NCI-H2227 treated with DMSO at 0.1 percent for 48 hours (cell line): ENCODE results near the gene DNAJC2.
"Not testable (repeated sequence)": the region's sequence is repeated elsewhere in the genome, so short reads cannot be mapped to it uniquely, and the experiment has no call there.

Experiments
- DNase-seq: peaks from one replicate; lab custom pipeline; 2025; lab: John Stamatoyannopoulos, UW

The DNAJC2 gene

DNA sequence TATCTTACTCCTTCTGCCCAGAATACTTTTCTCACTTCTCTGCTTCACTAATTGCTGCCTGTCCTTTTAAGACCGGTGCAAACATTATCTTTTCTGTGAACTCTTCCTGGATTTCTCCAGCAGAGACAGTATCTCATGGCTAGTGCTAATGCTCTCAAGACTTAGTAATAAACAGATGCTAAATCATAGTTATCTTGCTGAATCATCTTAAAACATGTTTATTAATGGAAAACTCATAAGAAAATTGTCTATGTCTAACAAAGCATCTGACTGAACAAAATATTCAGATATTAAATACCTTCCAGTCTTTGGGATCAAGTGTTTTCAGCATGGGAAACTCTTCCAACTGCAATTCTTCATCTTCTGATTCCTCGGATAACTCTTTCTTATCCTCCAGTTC, 3.1 kb downstream of the DNAJC2 start:
- no peak for DNase-seq

DNA sequence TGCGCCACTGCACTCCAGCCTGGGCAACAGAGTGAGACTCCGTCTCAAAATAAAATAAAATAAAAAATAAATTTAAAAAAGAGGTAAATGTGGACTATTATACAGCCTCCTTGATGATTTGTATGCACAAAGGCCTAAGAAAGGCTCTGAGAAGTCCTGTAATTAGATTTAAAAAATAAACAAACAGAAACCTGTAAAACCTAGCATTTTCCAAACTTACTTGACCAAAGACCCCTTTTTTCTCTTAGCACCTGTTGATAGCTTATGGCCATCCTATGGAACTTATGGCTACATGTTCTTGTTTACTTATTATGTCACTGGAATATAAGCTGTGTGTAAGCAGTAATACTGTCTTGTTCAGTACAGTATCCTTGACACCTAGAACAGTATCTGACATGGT, 5.7 kb downstream of the DNAJC2 start:
- no peak for DNase-seq

DNA sequence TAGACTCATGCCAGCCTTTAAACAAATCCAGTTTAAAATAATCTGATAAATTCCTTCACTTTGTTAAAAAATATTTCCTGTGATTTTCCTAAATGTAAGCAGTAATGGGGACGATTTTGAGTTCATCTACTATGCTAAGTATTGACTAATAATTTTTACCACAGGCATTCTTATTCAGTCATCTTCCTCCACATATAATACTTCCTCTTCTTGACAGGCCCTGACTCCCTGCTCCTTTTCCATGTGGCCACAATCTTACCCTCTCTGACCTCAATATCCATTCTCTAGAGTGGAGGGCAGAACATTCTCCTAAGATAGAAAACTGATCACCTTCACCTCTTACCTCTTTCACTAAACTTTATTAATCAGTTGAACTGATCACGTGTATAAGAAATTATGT, 7.8 kb downstream of the DNAJC2 start:
- DNase-seq = no peak

DNA sequence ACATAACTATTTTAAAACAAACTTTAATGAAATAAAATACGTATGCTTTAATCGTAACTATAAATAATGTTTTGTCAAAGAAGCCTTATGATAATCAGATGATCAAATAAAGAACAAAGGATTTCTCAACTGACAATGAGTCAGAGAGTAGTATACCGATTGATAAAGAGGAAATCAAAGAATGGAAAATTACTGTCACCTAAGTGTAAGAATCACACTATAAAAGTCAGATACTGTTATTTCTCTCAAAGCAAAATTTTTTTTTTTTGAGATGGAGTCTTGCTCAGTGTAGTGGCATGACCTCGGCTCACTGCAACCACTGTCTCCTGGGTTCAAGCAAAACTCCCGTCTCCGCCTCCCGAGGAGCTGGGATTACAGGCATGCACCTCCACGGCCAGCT, 18.8 kb downstream of the DNAJC2 start:
- no peak for DNase-seq

DNA sequence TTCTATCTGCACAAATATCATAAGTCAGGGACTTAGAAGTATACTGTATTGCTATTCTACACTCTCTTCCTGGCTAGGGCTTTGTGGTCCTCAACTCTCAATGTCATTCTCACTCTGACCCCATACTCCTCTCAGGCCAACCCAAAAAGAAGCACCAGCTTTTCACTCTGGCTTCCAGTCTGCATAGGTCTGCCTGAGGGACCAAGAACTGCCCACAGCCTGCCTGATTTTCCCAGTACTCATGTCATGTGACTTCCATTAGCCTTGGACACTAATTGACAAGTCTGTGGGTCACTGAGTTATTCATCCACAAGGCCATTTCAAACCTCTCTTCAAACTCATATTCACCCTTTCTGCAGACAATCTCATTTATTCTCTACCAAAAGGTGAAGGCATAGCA, 27.6 kb downstream of the DNAJC2 start:
- DNase-seq = no peak

DNA sequence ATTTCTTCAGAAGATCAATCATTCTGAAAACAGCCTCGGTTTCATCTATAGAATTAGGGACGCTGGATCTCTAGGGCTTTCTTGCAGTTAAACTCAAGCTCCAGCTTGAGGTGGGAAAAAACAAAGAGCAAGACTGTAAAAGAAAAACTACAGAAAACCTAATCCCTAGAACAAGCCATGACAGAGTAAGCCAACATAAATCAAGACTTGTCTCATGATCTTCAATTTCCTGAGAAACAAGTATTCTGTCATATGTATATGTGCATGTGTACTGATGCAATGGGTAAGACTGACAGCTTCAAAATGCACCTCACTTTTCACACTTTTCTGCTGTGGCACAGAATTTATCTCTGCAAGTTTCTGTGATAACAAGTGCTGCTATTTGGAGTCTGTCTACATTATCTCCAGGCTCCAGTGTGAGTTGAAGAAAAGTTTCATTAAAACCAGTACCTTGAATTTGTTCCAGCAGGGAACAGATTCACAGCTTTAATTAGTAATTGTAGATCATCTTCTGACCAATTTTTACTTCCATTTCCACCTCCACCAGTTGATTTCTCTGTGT, 28.1 kb downstream of the DNAJC2 start:
- DNase-seq = no peak

DNA sequence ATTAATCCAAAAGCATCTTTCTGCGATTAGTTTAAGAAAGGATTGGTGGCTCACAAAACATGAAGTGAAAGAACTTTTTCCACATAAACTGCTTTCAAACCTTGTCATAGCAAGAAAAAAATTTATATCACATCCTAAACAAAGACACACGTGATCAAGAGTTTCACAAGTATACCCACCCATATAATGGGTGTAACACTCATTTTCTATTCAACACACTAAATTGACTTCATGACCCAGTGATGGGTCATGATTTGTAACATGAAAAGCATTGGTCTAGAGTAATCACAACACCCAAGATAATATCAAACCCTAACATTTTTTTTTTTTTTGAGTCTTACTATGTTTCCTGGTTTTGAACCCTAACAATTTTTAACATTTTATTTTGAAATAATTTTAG, 29.7 kb downstream of the DNAJC2 start:
- no peak for DNase-seq

DNA sequence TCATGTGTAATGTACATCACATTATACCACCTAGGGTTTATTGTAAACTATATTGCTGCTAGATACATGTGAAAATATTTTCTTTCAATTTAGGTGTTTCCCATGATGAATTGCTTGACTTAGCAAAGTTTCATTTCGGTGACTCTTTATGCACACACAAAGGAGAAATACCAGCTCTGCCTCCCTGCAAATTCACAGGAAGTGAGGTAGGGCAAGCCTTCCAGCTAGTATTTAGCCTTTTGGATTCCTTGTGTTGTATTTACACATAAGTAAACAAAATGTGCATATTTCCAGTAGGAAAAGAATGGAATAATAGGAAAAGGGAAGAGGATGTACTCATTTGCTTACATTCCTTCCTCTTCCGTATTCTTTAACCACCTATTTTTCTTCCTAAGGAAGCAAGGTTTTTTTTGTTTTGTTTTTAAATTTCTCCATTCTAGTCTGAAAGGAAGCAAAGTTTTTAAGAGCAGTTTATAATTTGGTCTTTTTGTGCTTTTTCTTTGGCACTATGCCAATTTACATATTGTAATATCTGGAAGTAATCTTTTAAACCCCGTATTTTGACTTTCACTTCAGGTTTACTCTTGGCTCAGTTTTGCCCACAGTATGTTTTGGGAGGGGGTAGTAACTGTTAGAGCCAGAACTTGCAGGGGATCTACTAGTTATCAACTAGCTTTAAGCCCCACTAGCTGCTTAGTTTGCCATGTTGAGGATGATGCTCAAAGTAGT, 36.9 kb downstream of the DNAJC2 start:
- no peak for DNase-seq

DNA sequence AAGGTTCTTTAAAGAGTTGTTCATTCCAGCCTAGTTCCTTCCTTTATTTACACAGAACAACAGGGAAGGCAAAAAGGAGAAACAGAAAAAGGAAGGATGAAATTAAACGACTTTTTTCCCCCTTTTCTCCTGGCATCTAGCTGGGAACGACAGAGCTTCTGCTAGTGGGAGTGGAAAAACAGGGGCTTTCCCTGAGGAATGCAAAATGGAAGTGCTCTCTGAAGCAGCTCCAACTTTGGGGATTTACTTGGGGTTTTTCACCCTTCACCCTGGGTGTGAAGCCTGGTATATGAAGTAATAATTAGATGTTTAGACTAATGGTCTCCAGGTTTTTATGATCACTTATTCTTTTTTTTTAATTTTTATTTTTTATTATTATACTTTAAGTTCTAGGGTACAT, 43.1 kb downstream of the DNAJC2 start:
- no peak for DNase-seq

DNA sequence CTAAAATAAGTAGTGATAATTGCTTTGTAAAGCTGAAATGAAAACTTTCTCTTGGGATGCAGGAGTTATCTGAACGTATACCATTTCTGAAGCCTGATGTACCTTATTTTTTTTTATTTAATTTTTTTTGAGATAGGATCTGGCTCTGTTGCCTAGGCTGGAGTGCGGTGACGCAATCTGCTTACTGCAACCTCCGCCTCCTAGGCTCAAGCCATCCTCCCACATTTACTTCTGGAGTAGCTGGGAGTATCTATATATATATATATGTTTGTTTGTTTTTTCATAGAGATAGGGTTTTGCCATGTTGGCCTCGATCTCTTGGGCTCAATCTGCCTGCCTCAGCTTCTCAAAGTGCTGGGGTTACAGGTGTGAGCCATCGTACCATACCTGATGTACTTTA, 44.9 kb downstream of the DNAJC2 start:
- DNase-seq = no peak

DNA sequence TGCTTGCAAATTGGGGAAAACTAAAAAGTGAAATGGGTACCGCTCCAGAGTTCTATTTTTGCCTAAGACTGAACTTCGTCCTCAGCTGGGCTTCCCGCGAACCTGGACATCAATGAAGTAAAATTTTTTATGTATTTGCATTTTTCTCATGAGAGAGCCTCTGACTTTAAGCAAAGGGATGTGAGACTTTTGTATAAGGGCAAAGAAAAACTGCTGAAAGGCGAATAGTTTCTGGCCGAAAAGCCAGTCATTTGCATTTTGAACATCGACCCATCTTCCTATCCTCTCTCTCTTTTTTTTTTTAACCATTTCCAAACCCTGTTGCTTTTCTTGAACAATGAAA, 46.8 kb downstream of the DNAJC2 start:
- no peak for DNase-seq

DNA sequence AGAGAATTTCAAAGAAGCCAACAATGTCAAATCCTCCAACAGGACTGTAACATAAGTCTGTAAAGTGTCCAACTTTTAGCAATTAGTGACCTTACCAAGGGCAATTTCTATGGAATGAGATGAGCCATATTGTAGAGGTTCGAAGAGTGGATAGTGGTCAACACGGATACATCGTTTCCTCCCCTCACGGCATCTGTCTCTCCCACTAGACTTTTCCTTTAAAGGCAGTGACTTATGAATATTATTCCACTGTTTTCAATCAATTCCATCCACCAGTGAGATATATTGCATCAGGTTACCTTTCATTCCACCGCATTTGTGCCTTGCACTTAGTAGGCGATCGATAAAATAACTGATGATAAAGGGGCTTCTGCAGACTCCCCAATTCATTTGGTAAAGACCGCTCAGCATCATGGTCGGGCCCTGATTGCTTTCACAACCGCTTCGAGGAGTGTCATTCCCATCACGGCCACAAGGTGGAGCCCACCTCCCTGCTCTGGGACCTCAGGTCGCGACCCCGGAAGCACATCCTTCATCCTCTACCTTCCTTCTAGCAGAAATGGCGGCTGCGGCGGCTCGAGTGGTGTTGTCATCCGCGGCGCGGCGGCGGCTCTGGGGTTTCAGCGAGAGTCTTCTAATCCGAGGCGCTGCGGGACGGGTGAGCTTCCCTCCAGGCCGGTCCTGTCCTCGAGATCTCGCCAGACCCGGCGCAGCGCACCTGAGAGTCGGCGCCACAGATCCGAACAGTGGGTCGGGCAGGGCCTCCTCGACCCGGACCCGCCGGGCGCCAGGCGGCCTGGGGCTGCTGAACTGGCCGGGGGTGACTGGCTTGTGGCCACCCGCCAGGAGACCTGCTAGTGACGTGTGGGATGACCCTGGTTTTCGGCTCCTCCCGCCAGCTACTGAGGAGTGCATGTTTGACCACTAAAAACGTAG, 47.4 kb downstream of the DNAJC2 start, which contains the start of gene PMPCB:
TSS of gene PMPCB (plus strand) at position 535 of the 936 bp plus-strand sequence. CDS start at position 560, 25 bp downstream.
- DNase-seq = peak; percentile 91

DNA sequence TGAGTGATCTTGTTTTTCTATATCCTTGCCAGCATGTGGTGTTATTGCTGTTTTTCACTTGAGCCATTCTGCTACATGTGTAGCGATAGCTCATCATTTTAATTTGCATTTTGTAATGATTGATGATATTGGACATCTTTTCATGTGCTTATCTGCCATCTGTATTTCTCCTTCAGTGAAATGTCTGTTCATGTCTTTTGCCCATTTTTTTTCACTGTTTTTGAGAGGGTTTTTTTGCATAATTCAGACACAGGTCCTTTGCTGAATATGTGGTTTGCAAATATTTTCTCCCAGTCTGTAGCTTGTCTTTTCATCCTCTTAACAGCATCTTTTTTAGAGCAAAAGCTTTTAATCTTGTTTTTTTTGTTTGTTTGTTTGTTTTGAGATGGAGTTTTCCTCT, 51.0 kb downstream of the DNAJC2 start:
- DNase-seq = no peak

DNA sequence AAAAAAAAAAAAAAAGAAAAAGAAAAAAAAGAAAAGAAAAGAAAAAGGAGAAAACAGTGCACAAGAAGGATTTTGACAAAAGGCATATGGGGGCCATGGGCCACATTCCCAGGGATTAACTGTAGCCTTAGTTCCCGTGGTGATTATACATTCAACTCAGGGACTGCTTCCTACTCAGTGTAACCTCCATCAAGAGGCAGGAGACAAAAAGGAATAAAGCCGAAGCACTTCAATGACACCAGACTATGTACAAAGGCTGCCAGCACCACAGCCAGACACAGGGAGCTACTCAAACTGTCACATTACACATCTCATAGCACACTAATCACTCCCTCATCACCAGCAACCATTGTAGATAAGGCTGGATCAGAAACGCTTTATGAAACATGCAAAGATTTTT, 52.4 kb downstream of the DNAJC2 start:
- DNase-seq = no peak

DNA sequence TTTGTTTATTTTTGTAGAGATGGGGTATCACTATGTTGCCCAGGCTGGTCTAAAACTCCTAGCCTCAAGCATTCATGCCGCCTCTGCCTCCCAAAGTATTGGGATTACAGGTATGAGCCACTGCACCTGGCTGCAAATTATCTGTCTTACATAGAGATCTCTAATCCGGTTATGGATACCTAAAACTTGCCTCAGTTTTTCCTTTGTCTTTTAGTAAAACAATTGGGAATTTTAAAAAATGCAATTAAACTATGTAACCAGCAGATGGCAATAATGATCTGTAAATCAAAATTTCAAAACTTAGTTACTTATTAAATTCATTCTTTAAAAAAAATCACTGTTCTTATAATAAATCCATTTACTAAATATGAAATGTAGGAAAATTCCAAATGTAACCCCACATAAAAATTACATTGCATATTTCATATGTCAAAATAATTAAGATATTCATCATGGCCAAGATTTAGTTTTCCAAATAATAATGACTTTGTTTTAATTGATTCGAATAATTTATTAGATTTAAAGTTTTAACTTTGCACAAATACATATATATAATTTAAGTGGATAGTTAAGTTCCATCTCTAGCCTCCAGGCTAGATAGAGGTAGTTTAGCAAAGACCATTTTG, 61.7 kb downstream of the DNAJC2 start:
- not testable (repeated sequence) for DNase-seq

DNA sequence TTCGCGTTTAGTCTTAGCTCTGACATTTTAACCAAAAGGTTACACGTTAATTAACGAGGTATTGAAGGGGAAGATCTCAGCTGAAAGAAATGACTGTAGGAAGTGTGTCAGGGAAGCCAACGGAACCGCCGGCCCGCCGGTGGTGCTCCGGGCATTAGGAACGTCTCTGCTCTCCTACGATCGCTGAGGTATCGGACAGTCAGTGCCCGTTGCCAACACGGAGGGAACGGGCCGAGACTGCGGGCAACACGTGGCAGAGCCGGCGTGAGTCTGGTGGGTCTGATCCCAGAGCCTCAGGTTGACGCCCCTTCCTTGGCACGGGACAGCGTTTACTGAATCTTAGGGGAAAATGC, 63.8 kb downstream of the DNAJC2 start:
- DNase-seq = peak; percentile 50

DNA sequence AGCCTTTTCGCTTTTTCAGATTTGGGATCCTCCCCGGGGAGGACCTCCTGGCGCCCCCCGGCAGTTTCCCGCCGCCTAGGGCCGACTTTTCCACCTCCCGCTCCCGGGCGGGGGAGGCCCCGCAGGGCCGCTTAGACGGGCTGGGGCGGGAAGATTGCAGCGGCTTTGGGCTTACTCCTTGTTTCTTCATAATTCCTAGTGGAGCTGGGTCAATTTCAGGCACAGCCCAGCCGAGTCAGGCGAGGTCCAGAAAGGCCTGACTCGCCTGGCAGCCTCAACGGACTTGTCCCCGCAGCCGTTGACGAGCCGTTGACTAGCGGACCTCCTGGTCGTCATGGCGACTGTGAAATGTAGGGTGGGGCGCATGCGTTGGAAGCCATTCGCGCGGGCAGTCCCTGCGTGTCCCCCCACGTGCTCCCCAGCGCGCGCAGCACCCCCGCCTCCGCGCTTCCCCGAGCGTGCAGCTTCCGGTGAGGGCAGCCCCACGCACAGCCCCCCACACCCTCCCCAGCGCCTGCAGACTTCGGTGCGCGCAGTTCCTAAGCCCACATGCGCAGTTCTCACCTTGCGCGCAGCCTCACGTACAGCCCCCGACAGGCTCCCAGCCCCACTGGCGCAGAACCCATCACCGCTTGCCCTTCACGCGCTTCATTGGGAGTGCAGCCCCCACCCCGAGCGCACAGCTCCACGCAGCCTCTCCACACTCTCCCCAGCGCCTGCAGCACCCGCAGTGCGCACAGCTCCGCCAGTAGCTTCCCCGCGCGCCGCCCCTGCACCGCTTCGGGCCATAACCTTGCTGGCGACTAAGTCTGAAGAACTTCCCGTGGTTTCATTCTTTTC, 64.4 kb downstream of the DNAJC2 start:
- peak; percentile 85 for DNase-seq

DNA sequence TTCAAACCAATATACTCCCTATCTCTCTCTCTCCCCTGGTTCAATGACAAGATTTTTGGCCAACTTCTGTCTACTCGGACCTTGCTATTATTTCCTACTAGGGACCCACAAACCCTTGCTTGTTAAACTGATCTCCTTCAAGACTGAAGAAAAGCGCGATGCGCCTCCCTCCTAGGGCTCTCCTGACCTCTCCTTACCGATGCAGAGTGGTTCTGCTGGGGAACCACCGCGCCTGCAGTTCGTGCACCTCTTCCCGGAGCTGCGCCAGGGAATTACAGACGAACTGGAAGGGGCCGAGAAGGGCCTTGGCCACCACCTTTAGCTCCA, 65.0 kb downstream of the DNAJC2 start:
- DNase-seq = peak; percentile 55

DNA sequence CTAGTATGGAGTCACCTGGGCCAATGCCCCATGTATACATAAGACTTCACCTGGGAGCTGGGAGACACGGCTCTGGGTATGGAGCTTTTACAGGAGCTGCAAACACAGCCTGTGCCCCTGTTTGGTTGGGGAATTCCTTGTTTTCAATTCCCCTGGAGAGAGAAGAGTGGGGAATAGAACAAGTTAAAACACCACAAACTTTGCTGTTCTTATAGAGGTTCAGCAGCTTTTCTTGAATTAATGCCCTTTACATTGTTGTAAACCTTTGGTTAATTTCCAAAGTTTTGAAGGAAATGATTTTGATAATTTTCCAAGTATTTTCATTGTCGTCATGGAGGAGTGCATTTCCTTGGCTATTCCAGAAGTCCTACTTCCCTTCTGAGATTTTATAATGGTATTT, 66.4 kb downstream of the DNAJC2 start:
- DNase-seq = not testable (repeated sequence)

DNA sequence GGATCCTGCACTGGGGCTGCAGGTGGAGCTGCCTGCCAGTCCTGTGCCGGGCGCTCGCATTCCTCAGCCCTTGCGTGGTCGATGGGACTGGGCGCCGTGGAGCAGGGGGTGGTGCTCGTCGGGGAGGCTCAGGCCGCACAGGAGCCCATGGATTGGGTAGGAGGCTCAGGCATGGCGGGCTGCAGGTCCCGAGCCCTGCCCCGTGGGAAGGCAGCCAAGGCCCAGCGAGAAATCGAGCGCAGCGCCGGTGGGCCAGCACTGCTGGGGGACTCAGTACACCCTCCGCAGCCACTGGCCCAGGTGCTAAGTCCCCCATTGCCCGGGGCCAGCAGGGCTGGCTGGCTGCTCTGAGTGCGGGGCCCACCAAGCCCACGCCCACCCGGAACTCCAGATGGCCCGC, 69.7 kb downstream of the DNAJC2 start:
- not testable (repeated sequence) for DNase-seq

DNA sequence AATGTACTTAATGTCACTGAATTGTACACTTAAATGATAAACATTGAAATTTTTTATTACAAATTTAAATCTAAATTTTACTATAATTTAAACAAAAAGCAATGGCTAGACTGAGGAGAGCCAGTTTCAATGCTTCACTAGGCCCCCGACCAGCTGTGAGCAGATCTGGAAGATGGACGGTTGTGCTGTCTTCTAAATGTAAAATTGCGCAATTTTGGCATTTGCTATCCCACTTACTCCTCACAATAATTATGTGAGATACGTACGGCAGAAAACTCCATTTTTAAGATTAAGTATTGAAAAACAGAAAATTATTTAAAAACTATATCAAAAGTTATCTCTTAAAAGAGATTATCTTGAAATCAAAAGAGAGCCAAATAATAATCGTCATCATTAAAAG, 71.2 kb downstream of the DNAJC2 start:
- DNase-seq = not testable (repeated sequence)

DNA sequence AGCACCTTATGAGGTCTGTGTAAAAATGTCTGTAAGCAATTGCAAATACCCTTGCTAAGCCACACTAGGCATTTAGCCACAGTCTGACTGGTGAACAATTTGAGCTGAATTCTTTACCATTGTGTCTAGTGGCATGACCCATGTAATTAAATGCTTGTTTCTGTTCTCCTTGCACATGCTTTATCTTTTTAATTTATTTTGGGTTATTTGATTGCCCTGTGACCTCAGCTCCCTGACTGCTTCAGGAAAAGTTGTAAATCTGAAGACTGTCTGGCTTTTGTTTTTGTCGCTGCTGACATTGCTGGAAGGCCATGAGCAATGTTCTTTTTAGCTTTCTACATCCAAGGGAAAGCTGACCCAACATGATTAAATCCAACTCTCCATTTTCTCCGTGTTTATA, 78.3 kb downstream of the DNAJC2 start:
- DNase-seq = not testable (repeated sequence)
